T-cell (primary cell): ENCODE measurements around the gene MBD5. TPM values are rescaled to one million over a fixed set of nuclear protein-coding genes. Genes with fewer than 3 reads are reported as not detected.

ENCODE experiments used
- ATAC-seq, 4 experiments: fragments of 200-7000 bp in 3 of 4; fragments of 150-1000 bp in 1 of 4; cut with Tn5 transposase; replicated peaks in 1 of 4; 1 replicate in 3 of 4; 2 replicates in 1 of 4; pipeline ENCODE4 v1.10.0; 2021; ENCODE audit warnings: moderate library complexity in 3 of 4, mild to moderate bottlenecking in 2 of 4, moderate number of reproducible peaks in 1 of 4
- CTCF ChIA-PET, 2 donors: fragments of 300-600 bp; sonication (Branson Sonifier 250); formaldehyde crosslinking; loops; one replicate each; lab custom pipeline; 2022; ENCODE audit warnings: antibody characterized with exemption in 2 of 2; lab: Charles Lee
- POLR2A ChIA-PET, 2 donors: fragments of 300-600 bp; sonication (Branson Sonifier 250); formaldehyde crosslinking; loops; one replicate each; lab custom pipeline; 2022; ENCODE audit warnings: antibody characterized with exemption in 2 of 2; lab: Charles Lee
- DNase-seq, 35 experiments: peaks; one replicate each; pipeline versions ENCODE4 v3.0.0 to v3.0.0-alpha.2; 2013 to 2023
- H3K27ac ChIP-seq: one replicate; pipeline ENCODE4 v1.5.1; 2013; ENCODE audit warnings: low read length
- H3K27me3 ChIP-seq, 2 experiments: replicated peaks in 1 of 2; 1 replicate in 1 of 2; 2 replicates in 1 of 2; pipeline versions ENCODE4 v1.6.1 to v1.7.0; 2013; ENCODE audit warnings: low read length in 1 of 2, mixed read lengths in 1 of 2; ENCODE audit not compliant: control insufficient read depth in 2 of 2, insufficient read depth in 2 of 2; ENCODE audit errors: extremely low read depth in 1 of 2
- H3K36me3 ChIP-seq, 2 donors: 1 replicate in 1 of 2; 2 replicates in 1 of 2; pipeline versions ENCODE4 v1.6.1 to v1.7.0; 2013; ENCODE audit warnings: low read length in 1 of 2; ENCODE audit not compliant: control insufficient read depth in 2 of 2, insufficient read depth in 1 of 2; ENCODE audit errors: extremely low read depth in 1 of 2
- H3K4me1 ChIP-seq, 2 experiments: 1 replicate in 1 of 2; 2 replicates in 1 of 2; pipeline versions ENCODE4 v1.6.1 to v1.7.0; 2013; ENCODE audit warnings: low read length in 2 of 2, mixed read lengths in 1 of 2; ENCODE audit not compliant: insufficient read depth in 2 of 2, control insufficient read depth in 1 of 2; ENCODE audit errors: extremely low read depth in 1 of 2
- H3K4me3 ChIP-seq, 2 donors: 1 replicate in 1 of 2; 2 replicates in 1 of 2; pipeline versions ENCODE4 v1.5.1 to v1.7.0; 2013; ENCODE audit warnings: mild to moderate bottlenecking in 2 of 2, low read length in 1 of 2, moderate library complexity in 1 of 2; ENCODE audit not compliant: control insufficient read depth in 1 of 2; ENCODE audit errors: extremely low read depth in 1 of 2
- H3K9me3 ChIP-seq: 2 replicates; pipeline ENCODE4 v1.7.0; 2013
- H3K27ac Mint-ChIP-seq, 2 donors: one replicate each; pipeline ENCODE4 v1.8.0; 2020 to 2021; ENCODE audit warnings: mild to moderate bottlenecking in 2 of 2, mixed read lengths in 2 of 2
- H3K27me3 Mint-ChIP-seq, 2 donors: one replicate each; pipeline ENCODE4 v1.8.0; 2021 to 2022; ENCODE audit warnings: mixed read lengths in 2 of 2
- H3K36me3 Mint-ChIP-seq: one replicate; pipeline ENCODE4 v1.8.0; 2021; ENCODE audit warnings: mixed read lengths
- H3K4me1 Mint-ChIP-seq, 3 donors: one replicate each; pipeline ENCODE4 v1.8.0; 2020 to 2022; ENCODE audit warnings: mixed read lengths in 3 of 3, mild to moderate bottlenecking in 1 of 3
- H3K4me3 Mint-ChIP-seq, 3 donors: one replicate each; pipeline ENCODE4 v1.8.0; 2020 to 2022; ENCODE audit warnings: mild to moderate bottlenecking in 3 of 3, mixed read lengths in 3 of 3, moderate library complexity in 3 of 3
- H3K9me3 Mint-ChIP-seq, 3 donors: one replicate each; pipeline ENCODE4 v1.8.0; 2020 to 2022; ENCODE audit warnings: mixed read lengths in 3 of 3
- WGBS: methylation state at CpG from one replicate; pipeline ENCODE4 v1.1.5; 2013; ENCODE audit warnings: missing lambda C conversion rate; ENCODE audit not compliant: insufficient coverage; 5-methylcytosine and 5-hydroxymethylcytosine counted together
- total RNA-seq, 35 experiments: library from RNA in 6 of 35; stranded (reverse) in 6 of 35; fragments of 120-200 nt in 1 of 35; gene quantifications; one replicate each; pipeline versions ENCODE4 v1.2.1 to v1.2.4 and lab custom pipeline; 2013 to 2026

Gene MBD5
- total RNA-seq, 5 donors from 2014 or later (not counting 1 experiment from before 2014, with no cell fraction given), result 34.6 to 81.9 (median 45.6) TPM

- no peak for ATAC-seq
- no peaks in the 10 kb centered on the region for H3K27me3 ChIP-seq
- CTCF ChIA-PET, result no interaction called here
- Mint-ChIP-seq H3K36me3 (peaks cover 16% of the 10 kb centered on the region), H3K9me3 (no peaks in the 10 kb centered on the region), H3K4me3 (no peak overlapping the region), H3K27me3 (no peaks in the 10 kb centered on the region), H3K4me1 (no peaks in the 10 kb centered on the region), H3K27ac (no peak overlapping the region)
- no peaks in the 10 kb centered on the region for H3K4me1 ChIP-seq
- no peak overlapping the region for H3K27ac ChIP-seq
- POLR2A ChIA-PET, result no interaction called here
- no CpG with 5 or more reads among the region's 2 CpGs for WGBS
- H3K36me3 ChIP-seq, result no peaks in the 10 kb centered on the region
- H3K4me3 ChIP-seq, result no peak overlapping the region
- DNase-seq, result no peak
- H3K9me3 ChIP-seq, result no peaks in the 10 kb centered on the region
Observed at GRCh38 chr2:148207111-148207510, 186.2 kb downstream of the MBD5 start.

- ChIA-PET POLR2A (interaction anchor here in 1 of 2 donors (0.6 kb wide), 1 partner anchor 11 kb away, joined by 3 read pairs; no protein-coding TSS in a partner anchor), CTCF (no interaction called here)
- no peak overlapping the region for H3K27ac Mint-ChIP-seq
- no peaks in the 10 kb centered on the region for H3K36me3 ChIP-seq
- H3K36me3 Mint-ChIP-seq, result peaks cover 18% of the 10 kb centered on the region
- no peaks in the 10 kb centered on the region for H3K27me3 ChIP-seq
- no peak overlapping the region for H3K4me3 ChIP-seq
- 100% methylated on average over 1 of the region's 2 CpGs for WGBS
- DNase-seq (peak in 3 of 35 experiments; percentile 1 to 3 (median 3)), ATAC-seq (no peak)
- H3K4me1 Mint-ChIP-seq, result peaks cover 0 to 4% (median 0%) of the 10 kb centered on the region in 3 donors
- H3K9me3 ChIP-seq, result no peaks in the 10 kb centered on the region
- no peaks in the 10 kb centered on the region for H3K27me3 Mint-ChIP-seq
- H3K27ac ChIP-seq, result no peak overlapping the region
- H3K4me1 ChIP-seq, result no peaks in the 10 kb centered on the region
- no peak overlapping the region for H3K4me3 Mint-ChIP-seq
- H3K9me3 Mint-ChIP-seq, result no peaks in the 10 kb centered on the region
Observed at GRCh38 chr2:148209603-148210002, 188.7 kb downstream of the MBD5 start.

GRCh38 chr2:148218326-148219075 lies 197.6 kb downstream of the MBD5 start:
- Mint-ChIP-seq H3K4me3 (no peak overlapping the region), H3K27ac (no peak overlapping the region), H3K4me1 (no peaks in the 10 kb centered on the region), H3K27me3 (no peaks in the 10 kb centered on the region), H3K36me3 (peaks cover 43% of the 10 kb centered on the region), H3K9me3 (peaks cover 6 to 28% (median 16%) of the 10 kb centered on the region in 3 donors)
- ATAC-seq (no peak), DNase-seq (no peak)
- H3K27me3 ChIP-seq, result no peaks in the 10 kb centered on the region
- no peak overlapping the region for H3K27ac ChIP-seq
- H3K9me3 ChIP-seq, result no peaks in the 10 kb centered on the region
- WGBS, result no CpG with 5 or more reads among the region's 5 CpGs
- H3K4me1 ChIP-seq, result no peaks in the 10 kb centered on the region
- H3K4me3 ChIP-seq, result no peak overlapping the region
- POLR2A ChIA-PET, result no interaction called here
- no peaks in the 10 kb centered on the region for H3K36me3 ChIP-seq
- CTCF ChIA-PET, result no interaction called here

- no peaks in the 10 kb centered on the region for H3K27me3 Mint-ChIP-seq
- peaks cover 10 to 41% (median 18%) of the 10 kb centered on the region in 3 donors for H3K9me3 Mint-ChIP-seq
- H3K36me3 Mint-ChIP-seq, result peaks cover 58% of the 10 kb centered on the region
Observed at GRCh38 chr2:148221166-148221565, 200.3 kb downstream of the MBD5 start.

GRCh38 chr2:148221926-148222325 lies 201.0 kb downstream of the MBD5 start:
- Histone ChIP-seq H3K4me3 (no peak overlapping the region), H3K9me3 (no peaks in the 10 kb centered on the region), H3K4me1 (no peaks in the 10 kb centered on the region), H3K27me3 (no peaks in the 10 kb centered on the region), H3K27ac (no peak overlapping the region), H3K36me3 (no peaks in the 10 kb centered on the region)
- DNase-seq (no peak), ATAC-seq (no peak)
- H3K4me1 Mint-ChIP-seq, result peaks cover 5 to 7% (median 6%) of the 10 kb centered on the region in 3 donors
- no peak overlapping the region for H3K27ac Mint-ChIP-seq
- H3K27me3 Mint-ChIP-seq, result no peaks in the 10 kb centered on the region
- H3K36me3 Mint-ChIP-seq, result peaks cover 58% of the 10 kb centered on the region
- ChIA-PET CTCF (no interaction called here), POLR2A (no interaction called here)
- no peak overlapping the region for H3K4me3 Mint-ChIP-seq
- 75% methylated on average over 1 of the region's 2 CpGs for WGBS
- peaks cover 10 to 41% (median 18%) of the 10 kb centered on the region in 3 donors for H3K9me3 Mint-ChIP-seq

More at GRCh38 chr2:148221166-148221565, 200.3 kb downstream of the MBD5 start:
- no CpG with 5 or more reads among the region's 4 CpGs for WGBS
- no peak overlapping the region for H3K27ac Mint-ChIP-seq
- ChIA-PET POLR2A (no interaction called here), CTCF (no interaction called here)
- Histone ChIP-seq H3K4me1 (no peaks in the 10 kb centered on the region), H3K27ac (no peak overlapping the region), H3K36me3 (no peaks in the 10 kb centered on the region), H3K27me3 (no peaks in the 10 kb centered on the region), H3K4me3 (no peak overlapping the region), H3K9me3 (no peaks in the 10 kb centered on the region)
- no peak for ATAC-seq
- peaks cover 5 to 7% (median 6%) of the 10 kb centered on the region in 3 donors for H3K4me1 Mint-ChIP-seq
- DNase-seq, result no peak
- H3K4me3 Mint-ChIP-seq, result no peak overlapping the region

GRCh38 chr2:148231858-148232257 lies 211.0 kb downstream of the MBD5 start:
- Histone ChIP-seq H3K27me3 (no peaks in the 10 kb centered on the region), H3K9me3 (no peaks in the 10 kb centered on the region), H3K4me1 (no peaks in the 10 kb centered on the region), H3K27ac (no peak overlapping the region), H3K36me3 (peaks cover 5 to 9% of the 10 kb centered on the region in 2 donors), H3K4me3 (no peak overlapping the region)
- Mint-ChIP-seq H3K4me1 (peaks cover 0 to 10% (median 0%) of the 10 kb centered on the region in 3 donors), H3K27ac (no peak overlapping the region), H3K4me3 (no peak overlapping the region), H3K9me3 (peaks cover 13 to 28% (median 22%) of the 10 kb centered on the region in 3 donors), H3K36me3 (peaks cover 84% of the 10 kb centered on the region), H3K27me3 (no peaks in the 10 kb centered on the region)
- WGBS, result 97% methylated on average over 3 of the region's 3 CpGs
- ChIA-PET CTCF (no interaction called here), POLR2A (no interaction called here)
- no peak for DNase-seq
- no peak for ATAC-seq
